HPDE6-E6E7 (cell line): ENCODE results near the gene MN1.

Experiments
- DNase-seq: peaks from one replicate; pipeline ENCODE4 v3.0.0; 2011; ENCODE audit warnings: missing footprints; ENCODE audit errors: extremely low spot score

The MN1 gene

GRCh38 chr22:27740202-27740748 is 61.3 kb downstream of the MN1 start:
- DNase-seq, result no peak

DNA sequence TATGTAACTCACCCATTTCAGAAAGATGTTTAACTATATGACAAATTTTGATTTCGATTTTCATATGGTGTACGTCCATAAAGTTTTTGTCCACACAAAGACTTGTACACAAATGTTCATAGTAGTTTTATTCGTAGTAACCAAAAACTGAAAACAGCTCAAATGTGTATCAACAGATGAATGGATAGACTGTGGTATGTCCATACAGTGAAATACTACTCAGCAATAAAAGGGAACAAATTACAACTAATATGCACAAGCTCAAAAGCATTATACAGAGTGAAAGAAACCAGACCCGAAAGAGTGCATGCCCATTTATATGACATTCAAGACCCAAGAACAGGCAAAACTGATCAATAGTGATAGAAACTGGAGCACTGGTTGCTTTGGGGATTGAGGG is 64.0 kb downstream of the MN1 start:
- no peak for DNase-seq

DNA sequence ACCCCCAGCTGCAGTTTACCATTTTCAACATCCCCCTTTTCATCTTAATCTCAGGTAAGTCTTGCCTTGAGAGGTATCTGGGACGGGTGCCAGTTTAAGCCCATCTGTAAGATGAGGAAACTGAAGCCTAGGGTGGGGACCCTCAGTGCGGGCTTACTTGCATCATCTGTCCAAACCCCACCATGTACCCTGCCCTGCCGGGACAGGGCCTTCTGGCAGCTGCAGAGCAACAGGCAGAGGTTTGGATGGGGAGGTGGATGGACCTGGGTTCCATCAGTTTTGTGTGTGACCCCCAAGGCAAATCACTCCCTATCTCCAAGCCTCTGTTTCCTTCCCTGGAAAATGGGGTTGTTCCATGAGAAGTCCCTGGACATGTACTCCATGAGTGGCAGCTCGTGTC is 67.5 kb downstream of the MN1 start:
- DNase-seq, result no peak

DNA sequence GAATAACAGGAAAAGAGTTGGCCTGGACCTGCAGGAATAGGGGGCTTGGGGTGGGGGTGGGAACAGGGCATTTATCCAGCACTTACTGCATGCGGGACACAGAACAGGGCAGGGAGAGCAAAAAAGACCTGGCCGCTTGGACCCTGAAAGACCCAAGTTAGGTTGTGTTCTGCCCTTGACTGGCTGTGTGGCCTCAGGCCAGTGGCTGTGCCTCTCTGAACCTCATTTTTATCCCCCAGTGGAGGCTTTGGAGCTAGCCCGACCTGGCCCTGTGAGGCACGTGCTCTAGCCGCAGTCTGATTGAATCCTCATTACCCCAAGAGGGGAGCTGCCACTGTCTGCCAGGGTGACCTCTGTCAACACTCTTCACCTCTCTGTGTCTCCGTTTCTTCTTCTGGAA is 68.7 kb downstream of the MN1 start:
- DNase-seq, result no peak

DNA sequence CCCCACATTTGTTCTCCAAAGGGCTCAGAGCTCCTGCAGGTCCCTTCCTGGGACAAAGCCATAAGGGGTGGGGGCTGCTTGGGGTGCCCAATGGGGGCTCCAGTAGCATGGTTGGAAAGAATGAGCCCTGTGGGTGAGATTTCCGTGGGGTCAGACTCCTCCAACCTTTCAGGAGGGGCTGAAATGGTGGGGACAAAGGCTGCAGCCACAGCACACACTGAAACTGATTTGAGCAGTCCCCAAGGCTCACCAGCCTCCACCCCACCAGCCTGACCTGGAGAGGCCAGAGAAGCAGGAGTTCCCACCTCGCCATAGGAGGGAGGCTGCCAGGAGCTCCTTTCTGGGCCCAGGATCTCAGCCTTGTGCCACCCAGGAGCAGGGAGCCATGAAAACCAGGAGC is 69.2 kb downstream of the MN1 start:
- no peak for DNase-seq

GRCh38 chr22:27731621-27732020 is 69.9 kb downstream of the MN1 start:
- DNase-seq, result no peak

DNA sequence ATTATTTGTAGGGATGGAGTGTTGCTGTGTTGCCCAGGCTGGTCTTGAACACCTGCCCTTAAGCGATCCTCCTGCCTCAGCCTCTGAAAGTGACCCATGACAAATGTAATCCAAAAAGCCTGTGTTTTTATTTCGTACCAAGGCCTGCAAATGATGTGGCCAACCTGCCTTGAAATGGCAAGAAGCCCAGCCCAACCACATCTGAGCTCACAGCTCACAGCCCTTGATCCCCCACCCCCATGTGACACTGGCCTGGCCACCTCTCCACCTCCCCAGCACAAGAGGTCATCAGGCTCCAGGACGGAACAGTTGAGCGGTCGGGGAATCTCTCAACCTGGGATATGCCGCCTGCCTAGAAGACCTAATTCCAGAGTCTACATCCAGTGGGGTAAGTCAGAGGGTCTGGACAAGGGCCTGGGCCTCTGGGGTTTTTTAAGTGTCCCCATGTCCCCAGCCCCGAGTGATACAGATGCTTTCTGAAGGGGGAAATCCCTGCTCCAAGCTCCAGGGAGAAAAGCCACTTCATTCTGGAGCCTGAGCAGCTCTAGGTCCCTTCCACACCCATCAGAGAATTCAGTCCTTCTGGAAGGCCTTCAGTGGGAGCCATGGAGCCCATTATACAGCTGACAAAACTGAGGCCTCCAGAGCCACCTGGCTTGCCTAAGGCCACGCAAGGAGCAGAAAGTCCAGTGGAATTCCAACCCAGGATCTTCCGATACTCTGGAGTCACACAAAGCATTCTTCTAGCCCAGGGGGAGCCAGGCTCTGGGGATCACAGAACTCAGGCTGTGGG is 70.7 kb downstream of the MN1 start:
- no peak for DNase-seq

- DNase-seq, result no peak
Measured at GRCh38 chr22:27729246-27729645, 72.3 kb downstream of the MN1 start.

- no peak for DNase-seq
Measured at GRCh38 chr22:27727673-27728451, 73.7 kb downstream of the MN1 start.

DNA sequence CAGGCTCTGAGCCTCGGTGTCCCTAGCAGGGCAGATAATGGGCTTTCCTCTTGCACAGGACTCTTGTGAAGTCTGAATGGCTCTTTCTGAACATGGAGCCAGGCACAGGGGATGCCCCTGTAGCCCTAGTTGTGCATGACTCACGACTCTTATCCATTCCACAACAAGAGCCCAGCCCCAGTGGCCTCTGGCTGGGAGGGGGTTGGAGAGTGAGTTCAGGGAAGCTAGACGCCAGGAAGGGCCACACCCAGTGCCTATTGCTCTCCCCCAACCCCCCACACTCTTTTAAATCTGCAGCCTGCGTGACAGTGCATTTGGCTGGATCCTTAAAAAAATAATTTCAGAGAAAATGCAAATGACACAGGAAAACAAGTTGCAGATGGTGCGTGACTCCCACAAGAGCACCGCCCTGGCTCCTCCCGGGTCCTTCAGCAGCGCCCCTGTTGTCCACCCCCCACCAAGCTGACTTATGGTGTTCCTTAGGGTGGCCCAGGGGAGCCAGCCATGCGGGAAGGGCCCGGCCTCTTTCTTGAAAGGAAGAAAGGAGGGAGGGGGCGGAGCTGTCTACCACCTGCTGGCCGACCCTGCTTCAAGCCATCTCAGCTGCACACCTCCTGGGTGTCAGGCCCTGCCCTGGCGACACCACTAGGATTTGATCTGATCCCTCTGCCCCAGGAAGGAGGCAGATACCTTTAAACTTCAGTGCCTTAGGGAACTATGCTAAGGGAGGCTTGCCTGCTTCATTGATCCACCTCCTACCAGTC is 74.7 kb downstream of the MN1 start:
- DNase-seq, result peak; percentile 61

GRCh38 chr22:27726331-27726685 is 75.2 kb downstream of the MN1 start:
- no peak for DNase-seq

DNA sequence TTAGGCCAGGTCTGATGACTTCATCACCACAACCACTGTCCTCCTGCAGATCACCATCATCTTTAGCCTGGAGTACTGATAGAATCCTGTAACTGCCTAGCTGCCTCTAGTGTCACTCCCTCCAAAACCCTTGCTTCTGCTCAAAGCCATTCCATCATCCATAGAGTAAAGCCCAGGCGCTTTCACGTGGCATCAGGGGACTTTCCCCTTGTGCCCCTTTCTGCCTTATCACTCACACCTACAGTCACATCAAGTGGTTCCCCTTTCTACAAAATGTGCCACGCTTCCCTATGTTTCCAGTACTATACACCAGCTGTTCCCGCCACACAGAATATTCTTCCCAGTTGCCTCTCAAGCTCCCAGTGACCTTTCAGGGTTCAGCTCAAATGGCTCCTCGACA is 75.9 kb downstream of the MN1 start:
- DNase-seq, result no peak

- DNase-seq, result no peak
Measured at GRCh38 chr22:27724709-27725108, 76.8 kb downstream of the MN1 start.

GRCh38 chr22:27724157-27724556 is 77.4 kb downstream of the MN1 start:
- no peak for DNase-seq

GRCh38 chr22:27723708-27724107 is 77.8 kb downstream of the MN1 start:
- DNase-seq, result no peak

DNA sequence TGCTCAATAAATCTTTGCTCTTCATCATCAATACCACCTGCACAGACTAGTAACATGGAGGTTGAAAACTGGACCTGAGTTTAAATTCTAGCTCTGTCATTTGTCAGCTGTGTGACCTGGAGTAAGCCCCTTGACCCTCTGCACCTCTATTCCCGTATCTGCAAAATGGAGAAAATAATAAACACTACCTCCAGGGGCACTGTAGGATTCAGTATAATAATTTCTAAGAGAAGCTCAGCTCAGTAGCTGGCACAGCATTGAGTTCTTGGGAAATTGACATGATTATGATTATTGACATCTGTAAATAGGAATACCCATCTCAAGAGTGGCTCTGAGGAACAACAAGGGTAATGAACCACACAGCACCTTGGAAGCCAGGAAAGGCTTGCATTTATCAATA is 78.4 kb downstream of the MN1 start:
- DNase-seq, result no peak

GRCh38 chr22:27720860-27721259 is 80.7 kb downstream of the MN1 start:
- DNase-seq, result no peak

DNA sequence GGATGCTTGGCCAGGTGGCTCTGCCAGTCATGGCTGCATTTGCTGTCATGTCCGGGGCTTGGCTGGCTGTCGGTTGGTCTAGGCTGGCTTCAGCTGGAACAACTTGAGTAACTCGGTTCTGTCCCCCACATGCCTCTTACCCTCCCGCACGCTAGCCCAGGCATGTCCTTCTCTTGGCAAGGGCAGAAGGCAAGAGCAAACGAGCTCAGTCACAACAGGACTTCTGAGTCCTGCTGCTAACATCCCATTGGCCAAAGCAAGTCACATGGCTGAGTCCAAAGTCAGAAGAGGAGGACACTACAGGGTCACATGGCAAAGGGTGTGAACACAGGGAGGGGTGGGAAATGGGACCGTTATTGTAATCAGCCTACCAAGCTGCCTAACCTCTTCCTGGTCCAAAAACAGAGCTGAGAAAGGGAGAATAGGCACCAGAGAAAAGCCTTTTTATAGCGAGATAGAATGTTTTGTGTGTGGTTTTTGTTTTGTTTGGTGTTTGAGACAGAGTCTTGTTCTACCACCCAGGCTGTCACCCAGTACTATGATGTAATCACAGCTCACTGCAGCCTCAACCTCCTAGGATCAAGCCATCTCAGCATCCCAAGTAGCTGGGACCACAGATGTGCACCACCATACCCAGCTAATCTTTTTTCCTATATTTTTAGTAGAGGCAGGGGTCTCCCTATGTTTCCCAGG is 81.9 kb downstream of the MN1 start:
- DNase-seq, result peak; percentile 95

- DNase-seq, result no peak
Measured at GRCh38 chr22:27719036-27719347, 82.6 kb downstream of the MN1 start.

DNA sequence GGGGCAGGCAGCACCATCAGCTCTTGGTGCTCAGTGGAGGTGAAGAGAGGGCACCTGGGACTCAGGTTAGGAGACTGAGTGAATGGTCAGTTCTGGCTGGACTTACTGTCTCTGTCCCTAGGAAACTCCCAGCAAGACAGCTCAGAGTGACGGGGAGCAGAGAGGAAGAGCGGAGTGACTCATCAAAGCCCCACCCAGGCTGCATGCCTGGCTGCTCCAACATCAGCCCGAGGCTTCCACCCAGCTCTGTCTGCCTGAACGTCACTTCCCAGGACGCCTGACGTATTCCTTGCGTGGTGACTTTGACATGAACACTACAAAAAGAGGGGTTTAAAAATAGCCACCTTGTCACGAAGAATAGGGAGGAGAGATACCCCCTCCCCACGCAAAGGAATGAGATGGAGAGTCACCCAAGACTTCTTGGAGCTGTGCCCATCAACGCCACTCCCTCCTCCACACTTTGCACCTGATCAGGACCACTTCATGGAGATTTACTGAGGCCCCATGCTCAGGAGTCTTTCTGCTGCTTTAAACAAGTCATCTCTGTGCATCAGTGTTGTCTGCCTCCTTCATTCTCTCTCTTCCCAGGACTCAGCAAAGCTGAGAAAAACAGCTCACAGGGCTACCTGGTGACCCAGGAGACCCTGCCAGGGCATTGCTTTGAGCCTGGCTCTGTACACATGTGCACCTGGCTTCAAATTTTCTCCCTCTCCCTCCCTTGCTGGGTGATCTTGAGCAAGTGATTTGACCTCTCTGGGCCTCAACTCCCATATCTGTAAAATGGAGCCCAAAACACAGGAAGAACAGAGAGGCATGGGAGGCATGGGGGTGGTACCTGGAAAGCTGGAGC is 83.1 kb downstream of the MN1 start:
- DNase-seq, result peak; percentile 97

DNA sequence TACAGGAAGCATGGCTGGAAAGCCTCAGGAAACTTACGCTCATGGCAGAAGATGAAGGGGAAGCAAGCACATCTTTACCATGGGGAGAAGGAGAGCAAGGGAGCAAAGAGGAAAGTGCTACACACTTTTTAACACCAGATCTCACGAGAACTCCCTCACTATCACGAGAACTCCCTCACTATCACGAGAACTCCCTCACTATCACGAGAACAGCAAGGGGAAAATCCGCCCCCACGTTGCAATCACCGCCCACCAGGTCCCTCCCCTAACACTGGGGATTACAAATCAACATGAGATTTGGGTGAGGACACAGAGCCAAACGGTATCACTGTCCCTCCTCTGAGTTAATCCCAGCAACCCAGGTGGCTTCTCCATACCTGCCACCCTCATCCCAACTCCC is 84.5 kb downstream of the MN1 start:
- no peak for DNase-seq
